Stimulated activated naive CD4-positive, alpha-beta T cell treated with Interleukin-2 at 50 U/mL for 16 hours (primary cell): ENCODE data around the gene SLC44A4.
"Not testable (repeated sequence)": the region's sequence is repeated elsewhere in the genome, so short reads cannot be mapped to it uniquely, and the experiment has no call there.

Experiments
- DNase-seq: peaks from one replicate; lab custom pipeline; 2025; lab: John Stamatoyannopoulos, UW

SLC44A4 gene

GRCh38 chr6:31878726-31879125, at the start of gene SLC44A4:
SLC44A4 (minus strand) TSS chr6:31878997; CDS start chr6:31878980, 17 bp downstream.
- DNase-seq, result no peak

- DNase-seq, result no peak
These were observed 49.8 kb upstream of the SLC44A4 start for GRCh38 chr6:31928672-31928939.

DNA sequence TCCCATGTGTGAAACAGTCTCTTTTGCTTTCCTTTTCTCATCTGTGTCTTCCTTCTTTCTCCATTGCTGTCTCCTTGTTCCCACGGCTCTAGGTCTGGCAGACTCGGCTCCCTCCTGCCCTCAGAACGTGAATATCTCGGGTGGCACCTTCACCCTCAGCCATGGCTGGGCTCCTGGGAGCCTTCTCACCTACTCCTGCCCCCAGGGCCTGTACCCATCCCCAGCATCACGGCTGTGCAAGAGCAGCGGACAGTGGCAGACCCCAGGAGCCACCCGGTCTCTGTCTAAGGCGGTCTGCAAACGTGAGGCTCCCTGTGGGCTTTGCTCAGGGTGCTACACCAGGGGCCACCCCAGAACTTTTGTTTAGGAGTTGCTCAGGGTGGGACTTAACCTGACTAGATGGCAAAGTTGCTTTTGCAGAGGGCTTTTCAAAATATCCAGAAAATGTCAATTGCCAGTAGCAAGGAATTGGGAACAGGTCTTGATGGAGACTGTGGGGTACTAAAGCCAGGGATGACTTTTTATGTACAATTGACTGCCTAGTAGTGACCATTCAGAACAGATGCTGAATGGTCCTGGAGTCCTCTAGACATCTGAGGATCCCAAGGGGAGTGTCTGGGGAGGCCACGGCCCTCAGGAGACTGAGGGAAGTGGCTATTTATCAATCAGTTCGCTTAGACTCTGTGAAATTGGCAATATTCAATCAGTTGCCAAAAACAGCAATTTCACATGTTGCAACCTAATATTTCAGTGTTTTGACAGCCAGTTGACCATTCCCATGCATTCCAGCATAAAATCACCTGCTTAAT, 49.3 kb upstream of the SLC44A4 start:
- DNase-seq, result no peak

- DNase-seq, result no peak
These were observed 48.6 kb upstream of the SLC44A4 start, which contains the start of gene C2 for GRCh38 chr6:31927242-31927862. C2 (plus strand) TSS chr6:31927717; CDS start chr6:31927753, 36 bp downstream.

- no peak for DNase-seq
These were observed 44.1 kb upstream of the SLC44A4 start for GRCh38 chr6:31922942-31923341.

GRCh38 chr6:31920811-31921210, 42.0 kb upstream of the SLC44A4 start:
- no peak for DNase-seq

DNA sequence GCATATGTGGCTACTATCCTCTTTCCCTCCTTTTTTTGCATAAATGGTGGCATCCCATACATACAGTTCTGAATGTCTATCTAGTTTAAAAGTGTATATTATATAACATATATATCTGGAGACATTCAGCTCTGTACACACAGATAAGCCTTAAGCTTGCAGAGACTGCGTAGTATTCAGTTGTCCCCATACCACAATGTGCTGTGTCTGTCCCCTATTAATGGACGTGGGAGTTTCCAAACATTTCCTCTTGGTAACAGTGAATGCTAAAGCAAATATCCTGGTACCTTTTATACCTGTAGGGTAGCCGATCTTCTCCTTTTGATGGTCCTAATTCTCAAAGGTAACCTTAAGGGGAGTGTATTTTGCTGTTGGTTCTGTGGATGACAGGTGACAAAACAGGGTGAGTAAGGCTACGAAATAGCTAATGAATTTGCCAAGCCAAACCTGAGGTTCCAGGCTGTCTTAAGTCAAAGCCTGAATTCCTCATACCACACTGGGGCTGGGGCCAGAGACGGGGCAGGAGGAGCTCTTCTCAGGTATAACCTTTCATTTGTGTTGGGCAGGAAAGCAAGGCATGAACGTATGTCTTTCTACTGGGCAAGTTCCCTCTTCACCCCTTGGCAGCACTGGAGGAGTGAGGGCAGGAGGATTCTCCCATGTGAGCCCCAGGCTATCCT, 41.0 kb upstream of the SLC44A4 start:
- DNase-seq, result no peak

DNA sequence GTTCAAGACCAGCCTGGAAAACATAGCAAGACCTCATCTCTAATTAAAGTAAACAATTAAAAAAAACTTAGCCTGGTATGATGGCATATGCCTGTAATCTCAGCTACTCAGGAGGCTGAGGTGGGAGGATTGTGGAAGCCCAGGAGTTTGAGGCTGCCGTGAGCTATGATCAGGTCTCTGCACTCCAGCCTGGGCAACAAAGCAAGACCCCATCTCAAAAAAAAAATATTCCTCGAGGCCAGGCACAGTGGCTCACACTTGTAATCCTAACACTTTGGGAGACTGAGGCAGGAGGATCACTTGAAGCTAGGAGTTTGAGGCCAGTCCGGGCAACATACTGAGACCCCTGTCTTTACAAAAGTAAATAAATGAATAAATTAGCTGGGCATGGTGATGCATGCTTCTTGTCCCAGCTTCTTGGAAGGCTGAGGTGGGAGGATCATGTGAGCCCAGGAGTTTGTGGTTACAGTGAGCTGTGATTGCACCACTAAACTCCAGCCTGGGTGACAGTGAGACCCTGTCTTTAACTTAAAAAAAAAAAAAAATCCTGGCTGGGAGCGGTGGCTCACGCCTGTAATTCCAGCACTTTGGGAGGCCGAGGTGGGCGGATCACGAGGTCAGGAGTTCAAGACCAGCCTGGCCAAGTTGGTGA, 39.4 kb upstream of the SLC44A4 start:
- no peak for DNase-seq

- no peak for DNase-seq
These were observed 37.0 kb upstream of the SLC44A4 start for GRCh38 chr6:31915756-31916155.

DNA sequence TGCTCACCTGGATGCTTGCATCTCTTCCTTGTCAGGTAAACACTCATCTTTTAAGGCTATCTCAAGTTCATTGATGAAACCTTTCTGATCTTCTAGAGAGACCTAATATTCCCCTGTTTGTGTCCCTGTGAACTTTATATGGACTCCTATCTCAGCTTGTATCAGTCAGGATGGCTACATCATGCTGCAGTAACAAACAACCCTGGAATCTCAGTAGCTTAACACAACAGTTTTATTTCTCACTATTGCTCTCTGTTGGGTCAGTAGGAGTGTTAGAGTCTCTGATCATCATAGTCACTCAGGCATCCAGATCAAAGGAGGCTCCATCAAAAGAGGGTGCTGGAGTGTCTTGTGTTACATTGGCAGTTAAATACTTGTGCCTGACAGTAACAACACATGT, 36.6 kb upstream of the SLC44A4 start:
- DNase-seq, result no peak

DNA sequence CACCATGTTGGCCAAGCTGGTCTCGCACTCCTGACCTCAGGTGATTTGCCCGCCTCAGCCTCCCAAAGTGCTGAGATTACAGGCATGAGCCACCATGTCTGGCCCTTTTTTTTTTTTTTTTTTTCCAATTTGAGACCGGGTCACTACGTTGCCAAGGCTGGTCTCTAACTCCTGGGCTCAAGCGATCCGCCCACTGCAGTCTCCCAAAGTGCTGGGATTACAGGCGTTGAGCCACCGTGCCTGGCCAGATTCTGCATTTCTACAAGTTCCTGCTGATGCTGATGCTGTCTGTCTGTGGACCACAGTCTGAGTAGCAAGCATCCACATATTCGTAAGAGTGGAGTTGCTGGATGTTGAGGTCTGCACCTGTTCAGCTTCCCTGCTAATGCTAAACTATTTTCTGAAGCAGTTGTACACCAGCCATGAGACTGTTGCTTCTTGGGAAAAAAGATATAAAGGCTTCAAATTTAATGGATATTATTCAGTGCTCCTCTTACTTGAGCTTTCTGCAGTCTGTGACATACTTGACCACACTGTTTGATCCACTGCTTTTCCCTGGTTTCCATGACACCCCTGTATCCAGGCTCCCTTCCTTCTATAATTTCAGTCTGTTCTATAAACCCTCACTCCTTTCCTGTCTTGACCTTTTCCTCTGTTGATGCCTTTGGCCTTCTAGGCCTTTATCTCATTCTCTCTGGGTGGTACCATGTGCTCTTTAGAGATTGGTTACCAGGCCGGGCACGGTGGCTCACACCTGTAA, 33.2 kb upstream of the SLC44A4 start:
- DNase-seq, result no peak

DNA sequence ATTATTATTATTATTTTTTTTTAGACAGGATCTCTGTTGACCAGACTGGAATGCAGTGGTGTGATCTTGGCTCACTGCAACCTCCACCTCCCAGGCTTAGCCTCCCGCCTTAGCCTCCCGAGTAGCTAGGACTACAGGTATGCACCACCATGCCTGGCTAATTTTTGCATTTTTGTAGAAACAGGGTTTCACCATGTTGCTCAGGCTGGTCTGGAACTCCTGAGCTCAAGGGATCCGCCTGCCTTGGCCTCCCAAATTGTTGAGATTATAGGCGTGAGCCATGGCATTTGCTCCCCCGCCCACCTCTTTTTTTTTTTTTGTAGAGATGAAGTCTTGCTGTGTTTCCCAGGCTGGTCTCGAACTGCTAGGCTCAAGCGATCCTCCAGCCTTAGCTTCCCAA, 30.5 kb upstream of the SLC44A4 start:
- DNase-seq, result not testable (repeated sequence)

- no peak for DNase-seq
These were observed 30.0 kb upstream of the SLC44A4 start for GRCh38 chr6:31908791-31909190.

GRCh38 chr6:31908255-31908654, 29.5 kb upstream of the SLC44A4 start:
- DNase-seq, result not testable (repeated sequence)

DNA sequence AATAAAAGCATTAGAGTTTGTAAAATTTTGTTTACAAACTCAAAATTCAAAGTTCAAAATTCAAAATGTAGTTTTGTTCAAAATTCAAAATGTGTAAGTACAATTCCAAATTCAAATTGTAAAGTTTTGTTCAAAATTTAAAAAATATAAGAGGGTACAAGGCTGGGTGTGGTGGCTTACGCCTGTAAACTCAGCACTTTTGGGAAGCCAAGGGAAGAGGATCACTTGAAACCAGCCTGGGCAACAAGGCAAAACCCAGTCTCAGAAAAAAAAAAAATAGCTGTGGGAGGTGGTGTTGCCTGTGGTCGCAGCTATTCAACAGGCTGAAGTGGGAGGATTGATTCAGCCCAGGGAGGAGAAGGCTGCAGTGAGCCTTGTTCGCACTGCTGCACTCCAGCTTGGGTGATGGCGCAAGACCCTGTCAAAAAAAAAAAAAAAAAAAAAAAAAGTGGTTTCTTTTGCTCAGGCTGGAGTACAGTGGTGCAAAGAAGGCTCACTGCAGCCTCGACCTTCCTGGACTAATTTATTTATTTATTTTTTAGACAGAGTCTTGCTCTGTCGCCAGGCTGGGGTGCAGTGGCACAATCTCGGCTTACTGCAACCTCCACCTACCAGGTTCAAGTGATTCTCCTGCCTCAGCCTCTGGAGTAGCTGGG, 28.5 kb upstream of the SLC44A4 start:
- no peak for DNase-seq

GRCh38 chr6:31906727-31907126, 27.9 kb upstream of the SLC44A4 start:
- DNase-seq, result not testable (repeated sequence)

- no peak for DNase-seq
These were observed 27.3 kb upstream of the SLC44A4 start for GRCh38 chr6:31906122-31906521.

- no peak for DNase-seq
These were observed 26.2 kb upstream of the SLC44A4 start for GRCh38 chr6:31905041-31905440.

DNA sequence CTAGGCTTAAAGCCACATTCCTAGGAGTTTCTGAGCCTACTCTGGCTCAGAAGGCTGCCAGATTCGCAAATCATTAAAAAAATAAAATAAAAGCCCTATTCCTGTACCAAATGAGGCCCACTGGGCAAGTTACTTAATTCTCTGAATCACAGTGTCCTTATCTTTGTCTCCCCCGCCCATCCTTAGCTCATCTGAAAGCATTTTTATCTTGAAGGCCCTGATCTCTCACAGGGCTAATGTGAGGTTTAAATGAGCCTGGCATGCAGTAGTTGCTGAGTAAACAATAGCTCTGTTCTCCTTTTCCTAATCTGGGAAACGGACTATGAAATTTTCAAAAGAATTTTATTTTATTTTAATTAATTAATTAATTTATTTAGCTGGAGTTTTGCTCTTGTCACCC, 25.2 kb upstream of the SLC44A4 start:
- no peak for DNase-seq

- peak; percentile 81 for DNase-seq
These were observed 23.3 kb upstream of the SLC44A4 start, which contains the start of gene ZBTB12 for GRCh38 chr6:31901953-31902643. ZBTB12 (minus strand) TSS chr6:31902086; CDS start chr6:31901305, 781 bp downstream.
